Endothelial cell of umbilical vein (primary cell): Measurements from ENCODE around the gene MEGF10.

Experiments used
- CTCF ChIP-seq, 2 donors: IDR thresholded peaks; 1 replicate in 1 of 2; 2 replicates in 1 of 2; pipeline ENCODE4 v1.5.1; 2011; ENCODE audit warnings: low read length in 2 of 2, mild to moderate bottlenecking in 2 of 2, moderate library complexity in 2 of 2, control low read depth in 1 of 2, inconsistent platforms in 1 of 2, low read depth in 1 of 2; ENCODE audit not compliant: insufficient read depth in 1 of 2; ENCODE audit errors: extremely low read depth in 1 of 2
- EZH2 ChIP-seq: IDR thresholded peaks from 2 replicates; pipeline ENCODE4 v1.6.1; 2012; ENCODE audit warnings: borderline replicate concordance, low read depth, mild to moderate bottlenecking, moderate library complexity, low read length, inconsistent platforms; ENCODE audit not compliant: severe bottlenecking
- GATA2 ChIP-seq: IDR thresholded peaks from 2 replicates; pipeline ENCODE4 v1.7.0; 2011; ENCODE audit warnings: low read depth, mild to moderate bottlenecking, moderate library complexity, mixed read lengths, low read length; ENCODE audit not compliant: insufficient read length, insufficient read depth
- MAX ChIP-seq: IDR thresholded peaks from 2 replicates; pipeline ENCODE4 v1.6.1; 2011; ENCODE audit not compliant: insufficient read depth, insufficient read length
- POLR2A ChIP-seq: IDR thresholded peaks from 2 replicates; pipeline ENCODE4 v1.6.1; 2012; ENCODE audit warnings: low read depth, mild to moderate bottlenecking, control low read depth, low read length
- POLR2AphosphoS5 ChIP-seq: IDR thresholded peaks from 2 replicates; pipeline ENCODE4 v1.6.1; 2012; ENCODE audit warnings: low read depth, mild to moderate bottlenecking, control low read depth, low read length, moderate library complexity; ENCODE audit not compliant: insufficient read depth

GRCh38 chr5:127260686-127261085 lies 29.9 kb upstream of the MEGF10 start:
- TF ChIP-seq CTCF (IDR thresholded peaks at IDR 0.05; ENCODE audit: extremely low read depth in 1 of 2, insufficient read depth in 1 of 2, low read depth in 1 of 2, low read length in 2 of 2) (no peak), MAX (no peak), POLR2A (no peak), EZH2 (no peak), POLR2AphosphoS5 (no peak), GATA2 (no peak)
